Measurements from ENCODE around the gene SHTN1.

GRCh38 chr10:116866987-116867595 is 137.9 kb downstream of the SHTN1 start:
- TF ChIP-seq POLR2A (IDR thresholded peaks at IDR 0.05; ENCODE audit: low read depth, low read length) (no peak), POLR2AphosphoS5 (IDR thresholded peaks at IDR 0.05; ENCODE audit: low read depth, low read length) (no peak), POU2F2 (IDR thresholded peaks at IDR 0.05; ENCODE audit: low read depth, low read length) (no peak), TAF1 (IDR thresholded peaks at IDR 0.05; ENCODE audit: low read depth, low read length) (no peak)

All from GM12891 (cell line).